Body of pancreas (tissue), 4 donors: ENCODE results near the gene NPW.

ENCODE experiments used
- POLR2A ChIP-seq, 3 donors: fragments of 450-650 bp; IDR thresholded peaks; one replicate each; pipeline ENCODE4 v1.6.1; 2016; ENCODE audit warnings: antibody characterized with exemption in 3 of 3, mild to moderate bottlenecking in 2 of 3
- TF ChIP-seq, protein P1 (sequence below), 7 experiments: fragments of 450-650 bp in 4 of 7; fragments of 200-600 bp in 3 of 7; sonication (generic) in 3 of 7; IDR thresholded peaks; one replicate each; pipeline ENCODE4 v1.5.1; 2016 to 2019; ENCODE audit warnings: antibody characterized with exemption in 7 of 7

DNA sequence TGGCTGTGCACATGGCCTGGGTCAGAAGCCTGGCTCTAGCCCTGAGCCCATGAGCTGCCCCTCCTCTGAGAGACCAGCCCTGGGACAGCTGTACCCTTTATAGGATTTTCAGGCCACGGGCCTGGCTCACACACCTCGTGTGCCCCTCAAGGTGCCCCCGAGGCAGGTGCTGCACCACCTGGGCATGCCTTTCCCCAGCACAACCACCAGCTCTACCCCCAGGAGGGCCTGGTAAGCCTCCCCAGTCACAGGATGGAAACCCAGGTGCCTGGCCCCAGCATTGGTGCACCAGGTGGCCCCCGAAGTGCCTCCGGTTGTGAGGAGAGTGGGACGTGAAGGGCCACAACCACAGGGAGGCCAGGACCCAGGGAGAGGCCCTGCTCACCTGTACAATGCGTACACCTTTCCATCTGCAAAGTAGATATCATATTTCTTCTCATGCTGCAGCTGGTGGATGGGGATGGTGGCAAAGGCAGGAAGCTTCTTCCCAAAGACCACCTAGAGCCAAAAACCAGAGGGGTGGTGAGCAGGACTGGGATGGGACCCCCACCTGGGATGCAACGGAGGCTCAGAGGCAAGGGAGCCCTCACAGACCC is 16.3 kb upstream of the NPW start:
- TF ChIP-seq, protein P1, sequence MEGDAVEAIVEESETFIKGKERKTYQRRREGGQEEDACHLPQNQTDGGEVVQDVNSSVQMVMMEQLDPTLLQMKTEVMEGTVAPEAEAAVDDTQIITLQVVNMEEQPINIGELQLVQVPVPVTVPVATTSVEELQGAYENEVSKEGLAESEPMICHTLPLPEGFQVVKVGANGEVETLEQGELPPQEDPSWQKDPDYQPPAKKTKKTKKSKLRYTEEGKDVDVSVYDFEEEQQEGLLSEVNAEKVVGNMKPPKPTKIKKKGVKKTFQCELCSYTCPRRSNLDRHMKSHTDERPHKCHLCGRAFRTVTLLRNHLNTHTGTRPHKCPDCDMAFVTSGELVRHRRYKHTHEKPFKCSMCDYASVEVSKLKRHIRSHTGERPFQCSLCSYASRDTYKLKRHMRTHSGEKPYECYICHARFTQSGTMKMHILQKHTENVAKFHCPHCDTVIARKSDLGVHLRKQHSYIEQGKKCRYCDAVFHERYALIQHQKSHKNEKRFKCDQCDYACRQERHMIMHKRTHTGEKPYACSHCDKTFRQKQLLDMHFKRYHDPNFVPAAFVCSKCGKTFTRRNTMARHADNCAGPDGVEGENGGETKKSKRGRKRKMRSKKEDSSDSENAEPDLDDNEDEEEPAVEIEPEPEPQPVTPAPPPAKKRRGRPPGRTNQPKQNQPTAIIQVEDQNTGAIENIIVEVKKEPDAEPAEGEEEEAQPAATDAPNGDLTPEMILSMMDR (IDR thresholded peaks at IDR 0.05), result no peak
- TF ChIP-seq POLR2A (IDR thresholded peaks at IDR 0.05), result no peak
